Measurements from ENCODE around the gene REM2.

REM2 gene

GRCh38 chr14:22875003-22875747, 7.8 kb upstream of the REM2 start:
- TF ChIP-seq ZFX (IDR thresholded peaks at IDR 0.05): no peak
- TF ChIP-seq CTCF (conservative IDR thresholded peaks at IDR 0.05): no peak

GRCh38 chr14:22875748-22876319, 7.2 kb upstream of the REM2 start:
- no peak overlapping the region for H3K27ac ChIP-seq
- no peak for TF ChIP-seq ZFX (IDR thresholded peaks at IDR 0.05)
- no peak for TF ChIP-seq CTCF (conservative IDR thresholded peaks at IDR 0.05)

More at GRCh38 chr14:22875003-22875747, 7.8 kb upstream of the REM2 start:
- no peak overlapping the region for H3K27ac ChIP-seq

GRCh38 chr14:22877000-22877501, 6.0 kb upstream of the REM2 start:
- no peak for TF ChIP-seq ZFX (IDR thresholded peaks at IDR 0.05)
- no peak for TF ChIP-seq CTCF (conservative IDR thresholded peaks at IDR 0.05)
- H3K27ac ChIP-seq: no peak overlapping the region

GRCh38 chr14:22878271-22879246, 4.5 kb upstream of the REM2 start:
- no peak overlapping the region for H3K27ac ChIP-seq
- no peak for TF ChIP-seq CTCF (conservative IDR thresholded peaks at IDR 0.05)
- no peak for TF ChIP-seq ZFX (IDR thresholded peaks at IDR 0.05)

GRCh38 chr14:22882064-22882463, 958 bp upstream of the REM2 start:
- H3K27ac ChIP-seq: no peak overlapping the region
- TF ChIP-seq CTCF (conservative IDR thresholded peaks at IDR 0.05) (no peak), ZFX (IDR thresholded peaks at IDR 0.05) (no peak)

GRCh38 chr14:22882529-22883172, 371 bp upstream of the REM2 start:
- TF ChIP-seq CTCF (conservative IDR thresholded peaks at IDR 0.05): no peak
- no peak for TF ChIP-seq ZFX (IDR thresholded peaks at IDR 0.05)

More at GRCh38 chr14:22882529-22883172, 371 bp upstream of the REM2 start:
- no peak overlapping the region for H3K27ac ChIP-seq

All from C4-2B (cell line).